Activated CD4-positive, alpha-beta memory T cell treated with anti-CD3 and anti-CD28 coated beads, Interleukin-2, amount 10 ng/mL, durations not matched to agents 7 days and 5 days (primary cell): Measurements from ENCODE around the gene PXYLP1. TPM values are rescaled to one million over a fixed set of nuclear protein-coding genes. Genes with fewer than 3 reads are reported as not detected.

Source experiments
- CTCF ChIA-PET: fragments of 350-600 bp; sonication (Branson Sonifier 250); formaldehyde crosslinking; loops from one replicate; lab custom pipeline; 2021; ENCODE audit warnings: antibody characterized with exemption, inconsistent platforms; lab: Charles Lee
- POLR2A ChIA-PET: fragments of 350-600 bp; sonication (Branson Sonifier 250); formaldehyde crosslinking; loops from one replicate; lab custom pipeline; 2021; ENCODE audit warnings: antibody characterized with exemption; lab: Charles Lee
- DNase-seq: peaks from one replicate; pipeline ENCODE4 v3.0.0-alpha.2; 2020
- H3K27ac Mint-ChIP-seq: one replicate; pipeline ENCODE4 v1.8.0; 2021; ENCODE audit warnings: mild to moderate bottlenecking, mixed read lengths
- H3K27me3 Mint-ChIP-seq: one replicate; pipeline ENCODE4 v1.8.0; 2021; ENCODE audit warnings: mixed read lengths
- H3K36me3 Mint-ChIP-seq: one replicate; pipeline ENCODE4 v1.8.0; 2021; ENCODE audit warnings: low read depth, mixed read lengths
- H3K4me1 Mint-ChIP-seq: one replicate; pipeline ENCODE4 v1.8.0; 2021; ENCODE audit warnings: mixed read lengths
- H3K4me3 Mint-ChIP-seq: one replicate; pipeline ENCODE4 v1.8.0; 2021; ENCODE audit warnings: mild to moderate bottlenecking, mixed read lengths
- H3K9me3 Mint-ChIP-seq: one replicate; pipeline ENCODE4 v1.8.0; 2021; ENCODE audit warnings: mixed read lengths
- total RNA-seq, 2 experiments: library from RNA; stranded (reverse); gene quantifications; one replicate each; pipeline ENCODE4 v1.2.3, GENCODE V29; 2021

The PXYLP1 gene
- total RNA-seq, 2 experiments from 2014 or later: 16.1 to 16.5 TPM

DNA sequence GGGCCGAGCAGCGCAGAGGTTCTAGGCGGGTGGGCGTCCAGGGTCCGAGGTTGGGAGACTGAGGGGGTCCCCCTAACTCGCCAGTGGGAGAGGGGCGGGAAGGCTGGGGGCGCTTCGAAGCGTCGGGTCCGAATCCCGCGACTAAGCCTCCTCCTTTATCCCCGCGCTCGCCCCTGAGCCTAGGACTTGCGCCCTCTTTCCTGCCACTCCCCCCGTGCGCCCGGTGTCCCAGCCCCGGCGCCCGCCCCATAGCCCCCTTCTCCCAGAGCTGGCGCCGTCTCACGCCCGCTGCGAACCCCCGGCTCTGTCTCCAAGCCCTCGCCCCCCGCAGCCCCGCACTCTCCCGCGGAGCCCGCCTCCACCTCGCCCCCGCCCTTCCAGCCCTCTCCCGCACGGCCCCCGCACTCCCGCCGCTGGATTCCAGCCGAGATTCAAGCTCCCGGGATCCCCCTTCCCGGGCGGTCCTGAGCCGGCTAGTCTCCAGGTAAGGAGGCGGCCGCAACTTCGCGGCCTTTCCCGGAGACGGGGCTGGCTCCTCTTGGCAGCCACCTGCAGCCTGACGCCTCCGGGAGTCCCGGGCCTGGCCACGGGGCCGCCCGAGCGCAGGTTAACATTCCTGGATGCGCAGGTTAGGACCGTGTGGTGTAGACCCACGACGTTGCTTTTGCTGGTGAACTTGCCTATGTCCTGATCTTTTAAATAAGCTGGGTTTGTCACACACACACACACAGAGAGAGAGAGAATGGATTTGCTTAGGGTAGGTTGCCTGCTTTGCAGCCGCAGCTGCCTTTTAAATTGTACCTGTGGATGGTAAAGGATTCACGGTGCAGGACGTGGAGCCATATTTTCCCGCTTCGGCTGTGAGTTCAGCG, 563 bp downstream of the PXYLP1 start:
- DNase-seq: peak; percentile 26

DNA sequence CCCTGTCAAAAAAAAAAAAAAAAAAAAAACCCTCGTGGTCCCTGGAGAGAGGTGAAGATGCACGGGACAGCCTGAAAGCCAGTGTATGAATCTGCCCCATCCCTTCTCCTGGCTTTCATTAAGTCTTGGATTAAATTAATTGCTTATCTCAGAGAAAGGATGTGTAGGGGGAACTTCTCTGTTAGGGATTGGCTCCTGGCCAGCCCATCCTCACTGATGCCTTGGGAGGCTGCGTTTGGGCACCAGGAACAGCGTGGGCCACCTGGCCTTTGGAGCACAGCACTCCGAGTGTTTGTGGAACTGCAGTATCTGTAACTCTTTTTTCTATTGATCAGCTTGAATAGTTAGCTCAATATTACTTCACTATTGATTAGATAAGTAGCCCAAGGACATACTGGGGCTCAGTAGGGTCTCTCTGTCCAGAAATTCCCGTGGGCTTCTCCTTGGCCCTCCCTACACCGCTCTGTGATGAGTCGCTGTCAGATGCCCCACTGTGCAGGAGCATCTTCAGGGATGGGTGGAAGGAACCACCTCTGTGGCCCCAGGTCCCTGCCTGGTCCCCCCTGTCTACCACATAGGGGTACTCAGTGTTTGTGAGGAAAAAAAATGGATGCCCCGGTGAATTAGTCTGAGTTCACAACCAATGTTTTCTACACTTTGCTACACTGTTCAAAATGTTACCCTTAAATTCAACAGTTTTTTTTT, 2.0 kb downstream of the PXYLP1 start:
- peaks cover 73% of the 10 kb centered on the region for H3K4me1 Mint-ChIP-seq
- ChIA-PET CTCF (interaction anchor here (1.0 to 4.6 kb wide), 9 partner anchors 9 to 219 kb away, joined by 3 to 52 read pairs (median 5); no protein-coding TSS in a partner anchor), POLR2A (interaction anchor here (1.0 to 5.7 kb wide), 5 partner anchors 12 to 78 kb away, joined by 3 to 53 read pairs (median 9); no protein-coding TSS in a partner anchor)
- no peaks in the 10 kb centered on the region for H3K9me3 Mint-ChIP-seq
- no peak overlapping the region for H3K27ac Mint-ChIP-seq
- no peak for DNase-seq
- peak overlapping the region; percentile 6 for H3K4me3 Mint-ChIP-seq
- no peaks in the 10 kb centered on the region for H3K27me3 Mint-ChIP-seq
- peaks cover 27% of the 10 kb centered on the region for H3K36me3 Mint-ChIP-seq

More for the DNA sequence above, 563 bp downstream of the PXYLP1 start:
- Mint-ChIP-seq H3K9me3 (no peaks in the 10 kb centered on the region), H3K4me3 (peak overlapping the region; percentile 79), H3K27ac (peak overlapping the region; percentile 11), H3K36me3 (peaks cover 22% of the 10 kb centered on the region), H3K27me3 (peaks cover 4% of the 10 kb centered on the region), H3K4me1 (peaks cover 59% of the 10 kb centered on the region)
- POLR2A ChIA-PET: interaction anchor here (0.6 to 5.7 kb wide), 26 partner anchors 11 to 796 kb away, joined by 3 to 53 read pairs (median 7); partner anchors contain the start of gene SLC25A36
- CTCF ChIA-PET: interaction anchor here (0.7 to 4.6 kb wide), 38 partner anchors 10 to 507 kb away, joined by 3 to 52 read pairs (median 7); partner anchors contain the start of gene RNF7

DNA sequence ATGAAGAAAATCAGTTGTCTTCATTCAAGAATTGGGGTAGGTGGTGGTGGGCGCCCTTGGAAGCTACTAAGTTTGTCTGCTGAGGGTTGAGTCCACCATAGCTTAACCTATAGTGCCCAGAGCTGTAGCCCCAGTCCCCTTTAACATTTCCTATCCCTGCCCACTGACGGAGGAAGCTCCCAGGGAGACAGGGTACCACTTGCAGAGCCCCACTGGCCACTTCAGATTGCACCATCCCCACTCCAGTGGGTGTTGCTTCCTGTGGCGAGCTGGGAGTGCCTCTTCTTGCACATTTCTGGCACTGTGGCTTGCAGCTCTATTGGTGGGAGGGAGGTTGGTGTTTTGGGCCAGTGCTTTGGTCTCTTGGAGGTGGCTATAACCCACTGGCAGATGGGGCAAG, 2.7 kb downstream of the PXYLP1 start:
- H3K27me3 Mint-ChIP-seq: no peaks in the 10 kb centered on the region
- peaks cover 34% of the 10 kb centered on the region for H3K36me3 Mint-ChIP-seq
- CTCF ChIA-PET: interaction anchor here (0.9 to 4.6 kb wide), 8 partner anchors 8 to 218 kb away, joined by 3 to 52 read pairs (median 4); no protein-coding TSS in a partner anchor
- no peaks in the 10 kb centered on the region for H3K9me3 Mint-ChIP-seq
- peaks cover 80% of the 10 kb centered on the region for H3K4me1 Mint-ChIP-seq
- no peak for DNase-seq
- POLR2A ChIA-PET: interaction anchor here (1.9 to 5.7 kb wide), 2 partner anchors 33 to 78 kb away, joined by 5 to 53 read pairs; no protein-coding TSS in a partner anchor
- H3K4me3 Mint-ChIP-seq: no peak overlapping the region
- no peak overlapping the region for H3K27ac Mint-ChIP-seq

DNA sequence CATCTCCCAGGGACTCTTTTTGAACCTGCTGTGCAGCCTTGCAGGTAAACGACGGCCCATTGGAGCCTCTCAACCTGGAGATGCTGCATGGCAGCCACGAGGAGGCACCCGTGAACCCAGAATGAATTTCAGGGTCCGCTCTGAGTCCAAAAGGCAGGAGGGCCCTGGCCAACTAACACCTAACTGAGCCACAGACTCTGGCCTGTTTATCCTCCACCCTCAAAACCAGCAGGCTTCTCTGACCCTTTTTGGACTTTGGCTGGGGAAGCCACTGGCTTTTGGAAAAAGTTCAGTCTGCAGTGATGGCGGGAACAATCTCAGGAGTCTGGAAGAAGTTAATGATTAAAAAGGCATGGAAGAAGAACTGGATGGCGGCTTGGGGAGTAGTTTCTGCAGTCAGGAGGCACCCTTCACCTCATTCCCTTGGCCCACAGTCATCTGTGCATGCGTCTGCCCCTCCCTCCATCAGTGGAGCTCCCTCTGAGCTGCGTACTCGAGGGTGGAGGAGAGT, 4.1 kb downstream of the PXYLP1 start:
- H3K27ac Mint-ChIP-seq: no peak overlapping the region
- ChIA-PET CTCF (interaction anchor here (0.9 to 4.6 kb wide), 4 partner anchors 10 to 44 kb away, joined by 3 to 52 read pairs (median 6); no protein-coding TSS in a partner anchor), POLR2A (interaction anchor here (1.2 to 5.7 kb wide), 3 partner anchors 10 to 32 kb away, joined by 5 to 53 read pairs (median 5); no protein-coding TSS in a partner anchor)
- H3K4me1 Mint-ChIP-seq: peaks cover 81% of the 10 kb centered on the region
- H3K4me3 Mint-ChIP-seq: no peak overlapping the region
- peaks cover 35% of the 10 kb centered on the region for H3K36me3 Mint-ChIP-seq
- no peak for DNase-seq
- no peaks in the 10 kb centered on the region for H3K9me3 Mint-ChIP-seq
- no peaks in the 10 kb centered on the region for H3K27me3 Mint-ChIP-seq

GRCh38 chr3:141236361-141236760, 4.7 kb downstream of the PXYLP1 start:
- Mint-ChIP-seq H3K27me3 (no peaks in the 10 kb centered on the region), H3K4me3 (no peak overlapping the region)

DNA sequence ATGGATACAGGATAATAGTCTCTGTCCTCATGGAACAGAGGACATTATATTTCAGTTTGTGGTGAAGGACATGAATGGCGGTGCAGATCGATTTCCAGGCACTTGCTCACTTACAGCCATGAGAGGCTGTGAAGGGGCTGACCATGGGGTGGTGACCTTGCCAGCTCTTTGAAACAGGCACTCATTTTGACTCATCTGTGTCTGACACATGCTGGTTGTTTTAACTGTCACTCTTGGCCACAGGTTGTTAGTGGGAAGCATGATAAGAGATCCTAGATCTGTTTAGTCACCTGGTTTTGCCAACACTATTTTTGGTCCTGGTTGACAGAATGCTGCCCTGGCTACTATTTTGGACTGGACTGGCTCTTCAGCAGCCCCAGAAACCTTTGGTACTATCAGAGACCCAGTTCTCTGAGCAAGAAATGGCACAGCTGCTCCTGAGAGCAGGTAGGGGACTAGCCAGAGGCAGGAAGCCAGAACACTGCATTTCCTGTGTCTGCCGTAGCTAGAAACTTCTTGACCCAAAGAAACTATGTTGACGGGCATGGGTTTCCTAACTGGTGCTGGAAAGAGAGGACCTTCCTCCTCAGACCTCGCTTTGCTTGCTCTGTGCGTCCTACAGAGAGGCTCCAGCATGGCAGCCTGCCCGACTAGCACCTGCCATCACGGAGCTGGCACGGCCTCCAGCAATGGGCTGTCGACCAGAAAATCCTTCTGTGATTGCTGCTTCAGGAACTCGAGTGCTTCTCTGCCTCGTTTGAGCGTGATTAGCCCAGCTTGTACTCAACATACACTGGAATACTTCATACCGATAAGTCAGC, 6.3 kb downstream of the PXYLP1 start:
- peaks cover 77% of the 10 kb centered on the region for H3K4me1 Mint-ChIP-seq
- no peak overlapping the region for H3K4me3 Mint-ChIP-seq
- peak overlapping the region; percentile 58 for H3K27ac Mint-ChIP-seq
- H3K36me3 Mint-ChIP-seq: peaks cover 46% of the 10 kb centered on the region
- CTCF ChIA-PET: interaction anchor here (0.7 to 1.9 kb wide), 6 partner anchors 8 to 203 kb away, joined by 3 to 6 read pairs (median 4); no protein-coding TSS in a partner anchor
- no peaks in the 10 kb centered on the region for H3K27me3 Mint-ChIP-seq
- DNase-seq: peak; percentile 35
- no peaks in the 10 kb centered on the region for H3K9me3 Mint-ChIP-seq
- POLR2A ChIA-PET: interaction anchor here (0.6 to 1.8 kb wide), 6 partner anchors 11 to 249 kb away, joined by 3 to 7 read pairs (median 4); no protein-coding TSS in a partner anchor

More at GRCh38 chr3:141236361-141236760, 4.7 kb downstream of the PXYLP1 start:
- no peak for DNase-seq
- peaks cover 78% of the 10 kb centered on the region for H3K4me1 Mint-ChIP-seq
- H3K36me3 Mint-ChIP-seq: peaks cover 36% of the 10 kb centered on the region
- POLR2A ChIA-PET: interaction anchor here (1.2 to 1.3 kb wide), 2 partner anchors 9 to 31 kb away, joined by 5 read pairs; no protein-coding TSS in a partner anchor
- no peak overlapping the region for H3K27ac Mint-ChIP-seq
- no peaks in the 10 kb centered on the region for H3K9me3 Mint-ChIP-seq
- CTCF ChIA-PET: interaction anchor here (0.8 to 1.9 kb wide), 7 partner anchors 9 to 216 kb away, joined by 3 to 6 read pairs (median 4); no protein-coding TSS in a partner anchor

GRCh38 chr3:141239511-141240281, 8.1 kb downstream of the PXYLP1 start:
- Mint-ChIP-seq H3K4me3 (no peak overlapping the region), H3K27ac (no peak overlapping the region)

DNA sequence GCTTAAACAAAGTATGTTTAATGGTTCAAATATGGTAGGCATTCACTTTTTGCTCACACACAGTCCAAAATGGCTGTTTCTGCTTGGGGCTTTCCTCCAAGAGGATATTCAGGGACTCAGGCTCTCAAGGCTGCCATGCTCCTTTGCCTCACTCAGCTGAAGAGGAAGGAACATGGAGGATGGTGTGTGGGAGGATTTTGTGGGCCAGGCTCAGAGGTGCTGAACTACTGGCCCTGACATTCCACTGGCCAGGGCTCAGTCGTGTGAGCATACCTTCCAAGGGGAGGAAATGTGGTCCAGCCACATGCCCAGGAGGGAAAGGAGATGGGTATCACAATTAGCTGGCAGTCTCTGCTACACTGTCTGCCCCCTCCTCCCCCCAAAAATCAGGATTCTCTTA, 8.7 kb downstream of the PXYLP1 start:
- ChIA-PET POLR2A (no interaction called here), CTCF (interaction anchor here (3.8 kb wide), 1 partner anchor 7 kb away, joined by 23 read pairs; the partner anchor contains the start of gene PXYLP1)
- peaks cover 41% of the 10 kb centered on the region for H3K36me3 Mint-ChIP-seq
- no peak overlapping the region for H3K4me3 Mint-ChIP-seq
- no peak for DNase-seq
- H3K4me1 Mint-ChIP-seq: peaks cover 64% of the 10 kb centered on the region
- H3K9me3 Mint-ChIP-seq: no peaks in the 10 kb centered on the region
- H3K27me3 Mint-ChIP-seq: no peaks in the 10 kb centered on the region
- no peak overlapping the region for H3K27ac Mint-ChIP-seq

More at GRCh38 chr3:141239511-141240281, 8.1 kb downstream of the PXYLP1 start:
- Mint-ChIP-seq H3K4me1 (peaks cover 70% of the 10 kb centered on the region), H3K36me3 (peaks cover 46% of the 10 kb centered on the region), H3K27me3 (no peaks in the 10 kb centered on the region), H3K9me3 (no peaks in the 10 kb centered on the region)
- DNase-seq: no peak
- POLR2A ChIA-PET: interaction anchor here (1.1 kb wide), 1 partner anchor 11 kb away, joined by 3 read pairs; no protein-coding TSS in a partner anchor
- CTCF ChIA-PET: interaction anchor here (1.0 kb wide), 1 partner anchor 9 kb away, joined by 3 read pairs; the partner anchor contains the start of gene PXYLP1

GRCh38 chr3:141240687-141241615, 9.3 kb downstream of the PXYLP1 start:
- peaks cover 36% of the 10 kb centered on the region for H3K36me3 Mint-ChIP-seq
- H3K4me3 Mint-ChIP-seq: no peak overlapping the region
- peaks cover 58% of the 10 kb centered on the region for H3K4me1 Mint-ChIP-seq
- POLR2A ChIA-PET: interaction anchor here (1.1 kb wide), 1 partner anchor 9 kb away, joined by 3 read pairs; no protein-coding TSS in a partner anchor
- no peaks in the 10 kb centered on the region for H3K27me3 Mint-ChIP-seq
- no peak overlapping the region for H3K27ac Mint-ChIP-seq
- no peak for DNase-seq
- no peaks in the 10 kb centered on the region for H3K9me3 Mint-ChIP-seq
- CTCF ChIA-PET: interaction anchor here (3.8 kb wide), 1 partner anchor 8 kb away, joined by 23 read pairs; the partner anchor contains the start of gene PXYLP1
